Medulla oblongata (tissue), 1 donor: ENCODE measurements around the gene ISG20.

ENCODE experiments used
- DNase-seq: peaks from one replicate; pipeline ENCODE4 v3.0.0-alpha.2; 2015; ENCODE audit errors: extremely low spot score

Gene ISG20

GRCh38 chr15:88638626-88639372 is at the start of gene ISG20:
ISG20 (plus strand) TSS chr15:88639016; CDS start chr15:88639367, 351 bp downstream.
- DNase-seq, result peak; percentile 86

DNA sequence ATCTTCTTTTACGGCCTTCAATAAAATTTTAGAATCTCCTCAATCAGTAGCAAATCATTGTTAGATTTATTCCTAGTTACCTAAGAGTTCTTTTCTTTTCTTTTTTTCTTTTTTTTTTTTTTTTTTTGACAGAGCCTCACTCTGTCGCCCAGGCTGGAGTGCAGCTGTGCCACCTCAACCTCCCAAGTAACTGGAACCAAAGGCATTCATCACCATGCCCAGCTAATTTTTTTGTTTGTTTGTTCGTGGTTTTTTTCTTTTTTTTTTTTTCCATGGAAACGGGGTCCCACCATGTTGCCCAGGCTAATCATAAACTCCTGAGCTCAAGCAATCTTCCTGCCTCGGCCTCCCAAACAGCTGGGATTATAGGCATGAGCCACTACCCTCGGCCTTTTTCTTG is 48.1 kb upstream of the ISG20 start:
- no peak for DNase-seq

- no peak for DNase-seq
Measured at GRCh38 chr15:88591384-88591783, 47.4 kb upstream of the ISG20 start.

DNA sequence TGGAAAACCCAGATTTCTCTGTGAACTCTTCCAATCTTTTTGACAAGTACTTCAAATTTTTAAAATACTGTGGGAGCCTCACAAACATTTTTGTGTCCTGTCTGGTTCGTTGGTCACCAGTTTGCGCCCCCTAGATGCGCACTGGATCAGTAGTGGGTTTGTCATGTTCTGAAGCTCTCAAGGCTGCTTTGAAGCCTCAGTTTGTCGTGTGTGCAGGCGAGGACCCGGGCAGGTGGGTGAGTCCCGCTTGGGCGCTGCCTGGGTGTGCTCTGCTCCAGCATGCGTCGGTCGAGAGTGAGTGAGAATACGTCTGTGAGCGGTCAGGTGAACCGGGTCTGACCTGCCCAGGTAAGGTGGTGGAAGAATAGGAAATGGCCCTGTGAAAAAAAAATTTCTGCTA is 34.9 kb upstream of the ISG20 start:
- DNase-seq, result no peak

DNA sequence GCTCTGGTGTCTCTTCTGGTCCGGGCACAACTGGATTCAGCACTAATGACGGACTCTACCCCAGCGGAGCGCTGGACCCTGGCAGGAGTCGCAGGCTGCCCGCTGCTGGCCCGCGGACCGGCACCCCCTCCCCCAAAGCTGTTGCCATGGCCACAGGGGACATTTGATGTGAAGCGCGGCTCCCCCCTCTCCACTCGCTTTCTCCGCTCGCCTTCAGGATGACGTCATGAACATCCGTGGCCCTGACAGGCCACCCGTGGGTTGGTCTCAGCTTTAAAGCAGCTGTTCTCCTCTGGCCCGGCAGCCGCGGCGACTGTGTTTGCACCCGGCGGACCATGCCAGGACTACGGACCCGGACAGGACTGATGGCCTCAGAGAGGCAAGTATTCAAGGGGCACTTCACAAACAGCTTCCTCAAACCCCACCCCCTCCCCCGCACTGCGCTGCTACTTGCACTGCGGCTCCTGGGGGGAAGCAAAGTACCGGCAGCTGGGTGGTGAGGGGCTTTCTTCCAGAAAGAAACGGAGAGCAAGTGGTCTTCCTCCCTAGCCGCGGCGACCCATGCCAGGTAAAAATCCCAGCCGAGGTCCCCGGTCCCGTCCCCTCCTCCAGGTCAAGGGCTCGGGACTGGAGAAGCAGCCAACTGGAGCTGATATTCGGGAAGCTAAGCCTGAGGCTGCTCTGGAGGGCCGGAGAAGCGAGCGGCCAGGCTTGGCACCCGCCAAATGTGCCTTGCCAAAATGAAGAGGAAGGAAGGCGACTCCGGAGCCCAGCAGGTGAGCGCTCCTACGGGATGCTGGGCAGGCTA is 34.2 kb upstream of the ISG20 start:
- DNase-seq, result peak; percentile 27

DNA sequence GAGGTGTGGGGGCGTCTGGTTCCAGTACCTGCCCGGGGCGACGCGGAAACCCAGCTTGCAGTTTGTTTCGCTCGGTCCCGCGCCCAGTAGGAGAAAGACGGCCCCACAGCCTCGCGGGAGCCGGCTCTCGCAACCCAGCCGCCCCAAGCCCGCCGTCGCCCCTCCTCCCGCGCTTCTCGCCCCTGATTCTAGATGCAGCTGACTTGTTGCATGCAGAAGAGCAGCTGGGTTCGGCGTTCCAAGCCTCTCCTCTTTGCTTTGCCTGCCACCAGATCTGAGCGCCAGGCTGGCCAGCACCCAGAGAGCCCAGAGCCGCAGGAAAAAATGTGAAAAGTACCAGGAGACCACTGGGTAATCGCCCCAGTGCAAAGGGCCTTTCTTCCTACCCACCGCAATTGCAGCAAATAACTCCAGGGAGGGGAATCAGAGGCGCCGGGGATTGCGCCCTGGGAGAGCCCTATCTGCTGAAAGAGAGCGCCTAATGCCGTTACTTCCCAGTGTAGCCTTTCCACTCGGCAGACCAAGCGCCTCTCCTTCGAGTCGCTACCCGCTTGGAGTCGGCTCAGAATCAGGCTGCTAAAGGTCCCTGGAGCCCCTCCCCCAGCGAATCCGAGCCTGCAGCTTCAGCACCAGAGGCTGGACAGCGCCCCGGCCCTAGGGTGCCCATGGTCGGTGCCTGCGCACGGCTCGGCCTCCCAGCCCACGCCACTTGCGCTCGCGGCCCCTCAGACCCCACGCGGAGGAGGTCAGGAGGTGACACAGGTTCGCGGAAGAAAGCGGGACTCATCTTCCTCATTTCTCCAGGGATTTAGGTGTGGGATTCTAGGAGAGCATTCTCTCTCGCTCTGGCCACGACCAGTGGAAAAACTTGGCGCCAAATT is 33.4 kb upstream of the ISG20 start:
- peak; percentile 36 for DNase-seq

GRCh38 chr15:88606070-88606794 is 32.6 kb upstream of the ISG20 start:
- no peak for DNase-seq

- no peak for DNase-seq
Measured at GRCh38 chr15:88607951-88608350, 30.9 kb upstream of the ISG20 start.

DNA sequence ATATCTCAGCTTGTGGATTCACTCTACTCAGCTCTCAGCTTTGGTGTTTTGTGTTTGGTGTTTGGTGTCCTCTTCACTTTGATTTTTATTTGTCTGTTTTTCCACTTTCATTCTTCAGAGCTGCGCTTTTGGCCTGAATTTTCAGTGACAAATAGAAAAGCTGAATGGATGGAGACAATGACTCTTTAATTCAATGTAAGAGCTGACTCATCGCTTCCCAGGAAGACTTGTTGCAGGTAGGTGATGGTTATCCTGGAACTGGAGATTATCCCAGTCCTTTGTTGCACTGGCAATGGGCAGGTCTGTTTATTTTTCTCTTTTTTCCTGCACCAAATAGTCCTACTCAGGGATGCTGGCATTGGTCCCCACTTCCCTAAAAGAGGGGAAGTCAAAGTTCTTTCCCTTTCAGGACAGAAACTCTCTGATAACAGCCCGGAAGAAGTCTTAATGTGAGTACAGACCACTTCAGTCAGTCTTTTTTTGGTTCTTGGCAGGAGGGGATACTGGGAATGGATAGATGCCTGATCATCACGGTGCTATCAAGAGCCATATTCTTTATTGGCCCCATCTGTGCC is 30.1 kb upstream of the ISG20 start:
- no peak for DNase-seq

- peak; percentile 16 for DNase-seq
Measured at GRCh38 chr15:88609344-88610090, 29.3 kb upstream of the ISG20 start.

DNA sequence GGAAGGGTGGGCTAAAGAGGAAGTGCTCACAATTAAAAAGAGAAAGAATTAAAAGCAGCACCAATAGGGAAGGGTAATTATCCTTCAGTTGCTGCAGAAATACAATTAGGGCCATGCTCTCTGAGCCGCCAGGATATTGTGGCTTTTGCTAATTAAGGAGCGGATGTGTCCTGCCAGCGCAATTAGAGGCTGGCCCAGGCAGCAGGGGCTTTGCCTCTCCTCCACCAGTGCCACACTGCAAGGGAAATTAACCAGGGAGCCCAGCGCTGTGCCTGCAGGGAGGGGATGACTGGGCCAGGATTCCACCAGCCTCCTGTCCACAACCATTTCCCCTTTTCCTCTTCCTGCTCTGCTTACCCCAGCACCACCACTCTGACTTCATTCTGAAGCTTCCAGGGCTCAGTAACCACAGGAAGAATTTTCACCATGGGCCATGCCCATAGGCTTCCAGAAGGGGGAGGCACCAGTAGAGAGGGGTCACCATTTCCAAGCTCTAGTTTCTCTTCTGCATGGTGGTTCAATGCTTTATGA is 28.1 kb upstream of the ISG20 start:
- DNase-seq, result no peak

DNA sequence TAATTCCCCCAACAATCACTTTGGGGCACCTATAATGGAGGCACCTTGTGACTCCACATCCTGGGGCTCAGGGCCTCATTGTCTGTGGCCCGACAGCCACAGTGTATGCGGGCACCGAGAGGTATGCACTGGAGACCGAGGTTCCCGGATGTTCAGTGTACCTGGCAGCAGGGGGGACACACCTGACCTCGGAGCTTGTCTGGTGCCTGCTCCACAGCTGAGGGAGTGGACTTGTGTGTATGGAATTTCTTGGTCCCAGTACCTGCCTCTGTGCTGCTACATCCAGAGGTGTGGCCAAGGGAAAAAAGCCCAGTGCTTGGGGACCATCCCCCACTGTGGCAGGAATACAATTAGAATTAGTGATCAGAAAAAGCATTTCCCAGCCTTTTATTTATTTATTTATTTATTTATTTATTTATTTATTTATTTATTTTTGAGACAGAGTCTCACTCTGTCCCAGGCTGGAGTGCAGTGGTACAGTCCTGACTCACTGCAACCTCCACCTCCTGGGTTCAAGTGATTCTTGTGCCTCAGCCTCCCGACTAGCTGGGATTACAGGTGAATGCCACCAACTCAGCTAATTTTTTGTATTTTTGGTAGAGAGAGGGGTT is 26.5 kb upstream of the ISG20 start:
- DNase-seq, result no peak

DNA sequence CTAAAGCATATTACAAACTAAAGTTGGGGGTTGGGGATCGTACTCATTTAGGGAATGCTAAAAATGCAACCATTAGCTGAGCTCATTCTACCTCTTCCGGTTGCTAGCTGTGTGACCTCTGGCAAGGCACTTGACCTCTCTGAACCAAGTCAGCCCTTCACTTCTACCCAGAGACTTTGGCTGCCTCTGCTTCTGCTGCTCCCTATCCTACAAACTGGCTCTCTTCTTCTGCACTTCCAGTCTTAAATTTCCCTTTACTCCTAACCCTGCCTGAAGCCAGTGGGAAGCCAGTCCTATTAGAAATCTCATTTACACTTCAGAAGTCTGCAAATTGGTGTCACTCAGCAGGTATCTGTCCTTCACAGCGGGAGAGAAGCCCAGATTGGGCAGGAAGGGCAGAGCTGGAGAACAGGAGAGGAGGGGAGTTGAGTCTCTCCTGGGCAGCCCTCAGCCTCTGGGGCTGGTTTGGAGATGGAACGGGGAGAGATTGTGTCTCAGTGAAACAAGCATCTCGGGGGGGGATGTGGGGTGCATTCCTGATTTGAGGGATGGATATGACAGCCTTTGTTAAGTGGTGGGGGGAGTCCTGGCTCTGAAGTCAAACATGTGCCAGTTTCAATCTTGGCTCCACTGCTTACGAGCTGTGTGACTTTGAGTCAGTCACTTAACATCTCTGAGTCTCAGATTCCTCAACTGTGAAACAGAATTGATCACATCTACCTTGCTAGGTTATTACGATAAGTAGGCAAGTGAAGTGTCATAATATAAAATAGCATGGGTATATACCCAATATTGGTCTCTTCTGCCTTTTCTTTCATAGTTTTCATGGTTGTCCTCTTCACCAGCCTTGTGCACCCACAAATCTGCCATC is 25.5 kb upstream of the ISG20 start:
- DNase-seq, result no peak

GRCh38 chr15:88615303-88616107 is 23.3 kb upstream of the ISG20 start:
- DNase-seq, result no peak

DNA sequence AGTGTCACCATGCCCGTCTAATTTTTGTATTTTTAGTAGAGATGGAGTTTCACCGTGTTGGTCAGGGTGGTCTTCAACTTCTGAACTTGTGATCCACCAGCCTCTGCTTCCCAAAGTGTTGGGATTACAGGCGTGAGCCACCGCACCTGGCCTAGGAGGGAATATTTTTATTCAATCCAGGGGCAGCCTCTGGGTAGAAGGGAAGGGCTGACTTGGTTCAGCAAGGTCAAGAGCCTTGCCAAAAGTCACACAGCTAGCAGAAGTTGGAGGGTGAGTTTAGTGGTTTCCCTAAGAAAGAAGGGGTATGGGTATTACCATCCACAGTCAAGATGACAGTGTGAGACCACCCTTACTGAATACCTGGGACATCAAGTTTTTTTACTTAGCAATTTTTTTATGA is 22.6 kb upstream of the ISG20 start:
- no peak for DNase-seq

GRCh38 chr15:88617031-88617722 is 21.6 kb upstream of the ISG20 start:
- DNase-seq, result no peak

DNA sequence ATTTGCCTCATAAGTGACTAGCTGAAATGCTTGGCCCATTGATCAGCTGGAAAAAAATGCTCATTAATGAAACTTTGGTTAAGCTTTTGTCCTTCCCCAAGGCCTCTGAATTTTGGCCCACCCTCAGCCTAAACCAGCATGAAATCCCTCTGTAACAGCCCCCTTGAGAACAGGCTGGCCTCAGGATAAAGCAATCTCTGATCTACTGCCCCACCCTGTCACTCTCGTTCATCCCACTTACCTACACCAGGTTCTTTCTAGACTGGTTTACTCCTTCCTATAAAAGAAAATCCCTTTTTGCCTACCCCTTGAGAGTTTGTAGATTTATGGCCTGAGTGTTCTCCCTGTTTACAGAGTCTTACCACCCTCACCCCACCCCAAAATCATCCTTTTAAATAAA is 21.0 kb upstream of the ISG20 start:
- no peak for DNase-seq
